IMR-90 (cell line): Measurements from ENCODE around the gene DPP6. TPM values are rescaled to one million over a fixed set of nuclear protein-coding genes. Genes with fewer than 3 reads are reported as not detected.

Experiments used
- ATAC-seq: fragments of 200-7000 bp; cut with Tn5 transposase; 2 replicates; pipeline ENCODE4 v1.9.1; 2020; ENCODE audit warnings: low read depth, mild to moderate bottlenecking, moderate library complexity
- BruUV-seq: library from RNA; stranded (reverse); fragments of 400-500 nt; replicated peaks from 2 replicates; lab custom pipeline; 2021; lab: Mats Ljungman, UMichigan
- CTCF ChIA-PET: fragments of 300-600 bp; formaldehyde crosslinking; extraction: SDS; loops from one replicate; lab custom pipeline; 2021; ENCODE audit warnings: antibody characterized with exemption; lab: Yijun Ruan, JAX
- POLR2A ChIA-PET: fragments of 300-600 bp; sonication (Branson Sonifier 250); formaldehyde crosslinking; loops from one replicate; lab custom pipeline; 2022; ENCODE audit warnings: antibody characterized with exemption; ENCODE audit not compliant: unreplicated experiment; lab: Charles Lee
- DNase-seq: peaks from one replicate; pipeline ENCODE4 v3.0.0; 2013
- H2AFZ ChIP-seq: replicated peaks from 2 replicates; pipeline ENCODE3; 2013; ENCODE audit warnings: low read length, mild to moderate bottlenecking; ENCODE audit not compliant: poor library complexity
- H2AK5ac ChIP-seq: 2 replicates; pipeline ENCODE4 v1.6.1; 2013; ENCODE audit warnings: low read depth, low read length, inconsistent platforms
- H2AK9ac ChIP-seq: replicated peaks from 2 replicates; pipeline ENCODE3; 2013; ENCODE audit warnings: mild to moderate bottlenecking, low read depth, low read length, moderate library complexity; ENCODE audit not compliant: poor library complexity
- H2BK120ac ChIP-seq: 2 replicates; pipeline ENCODE4 v1.6.1; 2013; ENCODE audit warnings: low read depth, low read length, inconsistent platforms
- H2BK15ac ChIP-seq: 3 replicates; pipeline ENCODE4 v1.6.1; 2013; ENCODE audit warnings: low read depth, low read length, inconsistent platforms
- H2BK20ac ChIP-seq: 2 replicates; pipeline ENCODE4 v1.6.1; 2013; ENCODE audit warnings: low read depth, mild to moderate bottlenecking, inconsistent platforms, low read length, moderate library complexity
- H2BK5ac ChIP-seq: 2 replicates; pipeline ENCODE4 v1.6.1; 2013; ENCODE audit warnings: mild to moderate bottlenecking, low read depth, low read length, inconsistent platforms; ENCODE audit not compliant: poor library complexity, severe bottlenecking
- H3K14ac ChIP-seq: replicated peaks from 2 replicates; pipeline ENCODE4 v1.6.1; 2013; ENCODE audit warnings: low read depth, low read length, inconsistent platforms
- H3K18ac ChIP-seq: 2 replicates; pipeline ENCODE4 v1.6.1; 2013; ENCODE audit warnings: low read depth, low read length, control low read depth
- H3K23ac ChIP-seq: 2 replicates; pipeline ENCODE4 v1.6.1; 2013; ENCODE audit warnings: low read depth, low read length, inconsistent platforms
- H3K27ac ChIP-seq: 2 replicates; pipeline ENCODE4 v1.5.1; 2013; ENCODE audit warnings: mild to moderate bottlenecking, control low read depth, low read length; ENCODE audit not compliant: insufficient read depth
- H3K27me3 ChIP-seq: 2 replicates; pipeline ENCODE4 v1.6.1; 2013; ENCODE audit warnings: low read length; ENCODE audit not compliant: control insufficient read depth, insufficient read depth
- H3K36me3 ChIP-seq: 2 replicates; pipeline ENCODE4 v1.6.1; 2013; ENCODE audit warnings: low read length, mixed read lengths; ENCODE audit not compliant: control insufficient read depth, insufficient read depth
- H3K4ac ChIP-seq: 2 replicates; pipeline ENCODE4 v1.6.1; 2013; ENCODE audit warnings: low read depth, low read length, inconsistent platforms
- H3K4me1 ChIP-seq: 2 replicates; pipeline ENCODE4 v1.6.1; 2013; ENCODE audit warnings: low read length, mixed read lengths; ENCODE audit not compliant: control insufficient read depth, insufficient read depth
- H3K4me2 ChIP-seq: 2 replicates; pipeline ENCODE4 v1.6.1; 2013; ENCODE audit warnings: low read depth, mild to moderate bottlenecking, control low read depth, low read length, moderate library complexity
- H3K4me3 ChIP-seq: 2 replicates; pipeline ENCODE4 v1.5.1; 2013; ENCODE audit warnings: low read depth, mild to moderate bottlenecking, control low read depth, low read length, moderate library complexity; ENCODE audit not compliant: insufficient read depth
- H3K56ac ChIP-seq: 2 replicates; pipeline ENCODE4 v1.6.1; 2013; ENCODE audit warnings: low read length, inconsistent platforms; ENCODE audit not compliant: insufficient read depth; ENCODE audit errors: extremely low read depth
- H3K79me1 ChIP-seq, 2 experiments: 2 replicates each; pipeline ENCODE4 v1.6.1; 2013; ENCODE audit warnings: low read length in 2 of 2, inconsistent platforms in 1 of 2, low read depth in 1 of 2
- H3K9ac ChIP-seq: 2 replicates; pipeline ENCODE4 v1.6.1; 2013; ENCODE audit warnings: low read depth, low read length, control low read depth
- H3K9me1 ChIP-seq: 2 replicates; pipeline ENCODE4 v1.6.1; 2013; ENCODE audit warnings: low read length, inconsistent platforms; ENCODE audit not compliant: insufficient read depth
- H3K9me3 ChIP-seq: 2 replicates; pipeline ENCODE4 v1.6.1; 2013; ENCODE audit warnings: low read length; ENCODE audit not compliant: control insufficient read depth, insufficient read depth
- H4K20me1 ChIP-seq: 2 replicates; pipeline ENCODE4 v1.6.1; 2013; ENCODE audit warnings: low read length, inconsistent platforms; ENCODE audit not compliant: insufficient read depth
- H4K5ac ChIP-seq: 2 replicates; pipeline ENCODE4 v1.6.1; 2013; ENCODE audit warnings: mild to moderate bottlenecking, low read depth, low read length, control low read depth
- H4K8ac ChIP-seq, 2 experiments: 2 replicates each; pipeline ENCODE4 v1.6.1; 2013; ENCODE audit warnings: low read depth in 2 of 2, low read length in 2 of 2, control low read depth in 1 of 2, inconsistent platforms in 1 of 2
- H4K91ac ChIP-seq: 2 replicates; pipeline ENCODE4 v1.6.1; 2013; ENCODE audit warnings: low read depth, low read length, inconsistent platforms; ENCODE audit not compliant: insufficient read depth
- BHLHE40 ChIP-seq: fragments of 150-350 bp; IDR thresholded peaks from 2 replicates; pipeline ENCODE4 v1.6.1; 2016; ENCODE audit warnings: mild to moderate bottlenecking, low read depth, low read length
- CTCF ChIP-seq: conservative IDR thresholded peaks from 2 replicates; pipeline ENCODE4 v1.5.1; 2012; ENCODE audit warnings: mild to moderate bottlenecking, low read depth, low read length, improper control_type of control experiment
- ELK1 ChIP-seq: fragments of 150-350 bp; IDR thresholded peaks from 2 replicates; pipeline ENCODE4 v1.6.1; 2016; ENCODE audit warnings: low read depth, mild to moderate bottlenecking, low read length, moderate library complexity, borderline replicate concordance
- MAZ ChIP-seq: IDR thresholded peaks from 2 replicates; pipeline ENCODE4 v1.6.1; 2012; ENCODE audit warnings: low read depth, mild to moderate bottlenecking, low read length, improper control_type of control experiment, moderate library complexity, borderline replicate concordance
- MXI1 ChIP-seq: IDR thresholded peaks from 2 replicates; pipeline ENCODE4 v1.6.1; 2012; ENCODE audit warnings: low read depth, mild to moderate bottlenecking, low read length, moderate library complexity, borderline replicate concordance
- RCOR1 ChIP-seq: IDR thresholded peaks from 2 replicates; pipeline ENCODE4 v1.6.1; 2012; ENCODE audit warnings: mild to moderate bottlenecking, low read length, improper control_type of control experiment; ENCODE audit not compliant: insufficient replicate concordance
- RFX5 ChIP-seq: IDR thresholded peaks from 2 replicates; pipeline ENCODE4 v1.8.0; 2012; ENCODE audit warnings: low read depth, mild to moderate bottlenecking, low read length, moderate library complexity
- WGBS, 2 experiments: methylation state at CpG; one replicate each; pipeline versions ENCODE4 v1.1.5 to v1.1.7; 2013; ENCODE audit warnings: missing lambda C conversion rate in 2 of 2; ENCODE audit not compliant: insufficient read length in 1 of 2; ENCODE audit errors: extremely low coverage in 2 of 2; 5-methylcytosine and 5-hydroxymethylcytosine counted together
- dilution Hi-C: fragments of 300-500 bp; cut with HindIII; formaldehyde crosslinking; loops from one replicate; pipeline ENCODE4 v1.14.3; 2018; ENCODE audit warnings: low sequenced_read_pairs; ENCODE audit not compliant: unreplicated experiment
- in situ Hi-C: fragments of 300-500 bp; cut with MboI; formaldehyde crosslinking; loops from 3 replicates; pipeline ENCODE4 v1.14.3; 2019; ENCODE audit warnings: low sequenced_read_pairs, inconsistent platforms, mixed read lengths
- intact Hi-C: fragments of 100-400 bp; cut with micrococcal nuclease; formaldehyde crosslinking; loops from 2 replicates; pipeline ENCODE4 v1.10.0; 2022
- polyA plus RNA-seq, 3 experiments: library from polyadenylated mRNA; depleted of rRNA; stranded (reverse); fragments of >200 nt; gene quantifications; 2 replicates each; pipeline ENCODE4 v1.2.3, GENCODE V29; 2012; ENCODE audit warnings: low replicate concordance in 1 of 3
- total RNA-seq: library from RNA; depleted of rRNA; stranded (reverse); fragments of >200 nt; gene quantifications from 2 replicates; pipeline ENCODE4 v1.2.3, GENCODE V29; 2012

Gene DPP6
- total and polyA plus RNA-seq, 2 of the 4 experiments (the other 2 are of a cell fraction): not detected

DNA sequence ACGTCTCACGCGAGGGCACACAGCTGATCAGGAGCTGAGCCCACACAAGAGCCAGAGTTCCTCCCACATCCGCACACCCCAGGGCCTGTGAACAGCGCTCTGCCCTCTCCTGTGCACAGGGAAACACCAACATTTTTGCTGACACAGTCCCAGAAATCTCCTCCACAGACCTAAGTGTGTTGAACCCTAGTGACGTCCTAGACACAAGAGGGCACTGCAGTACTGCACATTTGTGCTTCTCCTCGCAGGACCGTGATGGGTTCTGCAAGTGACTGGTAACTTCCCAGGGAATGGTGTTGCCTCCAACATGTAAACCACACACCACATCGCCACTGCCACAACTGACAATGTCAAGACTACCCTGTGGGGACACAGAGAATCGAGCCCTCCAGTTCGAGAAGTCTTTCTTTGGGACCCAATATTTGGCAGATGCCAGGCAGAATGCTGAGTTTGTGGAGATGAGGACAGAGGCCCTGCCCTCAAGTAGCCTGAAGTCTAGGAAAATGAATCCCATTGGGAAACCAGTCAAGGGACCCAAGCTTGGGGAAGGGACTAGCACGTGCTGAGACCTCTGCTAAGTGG, 780.5 kb downstream of the DPP6 start:
- Histone ChIP-seq H3K4ac (no peak overlapping the region), H3K4me3 (no peak overlapping the region), H3K9me1 (no peaks in the 10 kb centered on the region), H3K27ac (no peak overlapping the region), H2BK20ac (no peak overlapping the region), H3K18ac (no peak overlapping the region), H2BK5ac (no peak overlapping the region), H2AFZ (no peak overlapping the region), H4K5ac (no peak overlapping the region), H4K8ac (no peak overlapping the region), H3K23ac (no peak overlapping the region), H3K79me1 (no peaks in the 10 kb centered on the region), H3K36me3 (no peaks in the 10 kb centered on the region), H3K4me1 (no peaks in the 10 kb centered on the region), H4K20me1 (no peaks in the 10 kb centered on the region), H3K14ac (no peak overlapping the region), H2AK9ac (no peak overlapping the region), H2AK5ac (no peak overlapping the region), H3K4me2 (no peak overlapping the region), H2BK15ac (no peak overlapping the region), H2BK120ac (no peak overlapping the region), H3K56ac (no peak overlapping the region), H3K9ac (no peak overlapping the region), H4K91ac (no peak overlapping the region), H3K9me3 (peaks cover 50% of the 10 kb centered on the region), H3K27me3 (no peaks in the 10 kb centered on the region)
- DNase-seq (no peak), ATAC-seq (no peak)
- dilution Hi-C loops (no loop called here), in situ Hi-C loops (no loop called here), intact Hi-C loops (no loop called here)
- TF ChIP-seq BHLHE40 (no peak), ELK1 (no peak), RFX5 (no peak), MAZ (no peak), CTCF (no peak), MXI1 (no peak), RCOR1 (no peak)
- ChIA-PET CTCF (no interaction called here), POLR2A (no interaction called here)
- BruUV-seq: no TSS peak
- WGBS, 2 experiments: 63% methylated on average over 7 of the region's 12 CpGs; no CpG with 5 or more reads in 1 of the 2 experiments
